ENCODE results near the gene CDK11A. TPM values are rescaled to one million over a fixed set of nuclear protein-coding genes. Genes with fewer than 3 reads are reported as not detected.
"Not testable (repeated sequence)": the region's sequence is repeated elsewhere in the genome, so short reads cannot be mapped to it uniquely, and the experiment has no call there.

The CDK11A gene
- total and polyA plus RNA-seq, 3 experiments from 2014 or later: 18.4 to 70.7 (median 68.8) TPM

GRCh38 chr1:1749941-1750340 lies 25.8 kb upstream of the CDK11A start:
- POLR2A ChIA-PET: interaction anchor here (0.6 kb wide), 1 partner anchor 34 kb away, joined by 3 read pairs; no protein-coding TSS in a partner anchor
- H3K27ac ChIP-seq (ENCODE audit: low read depth, low read length); H3K27me3 Mint-ChIP-seq; H3K27ac Mint-ChIP-seq; H3K4me3 ChIP-seq (ENCODE audit: low read length); H3K36me3 ChIP-seq (ENCODE audit: insufficient read depth, low read length); DNase-seq; H3K9me3 ChIP-seq (ENCODE audit: low read length); H3K4me1 Mint-ChIP-seq; H3K9me3 Mint-ChIP-seq; H3K4me1 ChIP-seq (ENCODE audit: insufficient read depth, low read length); CTCF ChIA-PET; H3K4me3 Mint-ChIP-seq; H3K27me3 ChIP-seq (ENCODE audit: insufficient read depth, low read length, poor library complexity, severe bottlenecking): not testable (repeated sequence)
- H3K36me3 Mint-ChIP-seq: peaks cover 0 to 22% (median 0%) of the 10 kb centered on the region in 3 donors

- H3K4me1 Mint-ChIP-seq: peaks cover 0 to 9% (median 0%) of the 10 kb centered on the region in 3 donors
- peaks cover 0 to 14% (median 0%) of the 10 kb centered on the region in 3 donors for H3K36me3 Mint-ChIP-seq
- Histone ChIP-seq H3K9me3 (ENCODE audit: low read length) (no peaks in the 10 kb centered on the region), H3K27me3 (ENCODE audit: insufficient read depth, low read length, poor library complexity, severe bottlenecking) (no peaks in the 10 kb centered on the region), H3K4me1 (ENCODE audit: insufficient read depth, low read length) (no peaks in the 10 kb centered on the region), H3K4me3 (ENCODE audit: low read length) (no peak overlapping the region), H3K27ac (ENCODE audit: low read depth, low read length) (no peak overlapping the region), H3K36me3 (ENCODE audit: insufficient read depth, low read length) (no peaks in the 10 kb centered on the region)
- peaks cover 0 to 1% of the 10 kb centered on the region in 2 donors for H3K27me3 Mint-ChIP-seq
- H3K4me3 Mint-ChIP-seq: peak overlapping the region in 3 of 7 donors; percentile 13 to 65 (median 27)
- H3K27ac Mint-ChIP-seq: peak overlapping the region in 7 of 8 donors; percentile 25 to 82 (median 73)
- H3K9me3 Mint-ChIP-seq: no peaks in the 10 kb centered on the region
- no peak for DNase-seq
- POLR2A ChIA-PET: no interaction called here
- CTCF ChIA-PET: no interaction called here
Measured at GRCh38 chr1:1748686-1749321, 24.6 kb upstream of the CDK11A start.

DNA sequence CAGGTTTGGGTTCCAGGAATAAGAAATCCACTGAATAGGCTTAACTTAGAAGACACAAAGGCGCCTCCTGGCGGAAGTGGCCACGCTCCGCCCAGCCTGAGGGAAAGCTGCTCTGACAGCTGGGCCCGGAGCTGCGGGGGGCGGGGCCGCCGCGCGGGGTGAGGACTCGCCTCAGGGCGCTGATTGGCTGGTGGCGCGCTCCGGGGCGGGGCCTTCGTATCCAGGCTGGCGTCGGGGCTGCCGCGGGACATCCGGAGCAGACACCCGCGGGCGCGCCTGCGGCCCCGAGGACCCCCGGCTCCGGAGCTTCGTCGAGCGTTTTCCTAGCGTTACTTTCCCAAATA lies 22.4 kb upstream of the CDK11A start:
- CTCF ChIA-PET; H3K9me3 Mint-ChIP-seq; H3K36me3 ChIP-seq (ENCODE audit: insufficient read depth, low read length); H3K4me1 ChIP-seq (ENCODE audit: insufficient read depth, low read length); H3K9me3 ChIP-seq (ENCODE audit: low read length); H3K27me3 ChIP-seq (ENCODE audit: insufficient read depth, low read length, poor library complexity, severe bottlenecking); H3K4me3 ChIP-seq (ENCODE audit: low read length); DNase-seq; H3K36me3 Mint-ChIP-seq; H3K27me3 Mint-ChIP-seq: not testable (repeated sequence)
- Mint-ChIP-seq H3K27ac (peak overlapping the region in 1 of 8 donors; percentile 72), H3K4me3 (peak overlapping the region in 4 of 7 donors; percentile 64 to 90 (median 77)), H3K4me1 (peaks cover 4 to 20% (median 8%) of the 10 kb centered on the region in 3 donors)
- POLR2A ChIA-PET: interaction anchor here (0.6 to 0.7 kb wide), 3 partner anchors 22 to 162 kb away, joined by 3 to 4 read pairs (median 3); partner anchors contain the start of genes CDK11A and SLC35E2B
- H3K27ac ChIP-seq (ENCODE audit: low read depth, low read length): peak overlapping the region; percentile 75

DNA sequence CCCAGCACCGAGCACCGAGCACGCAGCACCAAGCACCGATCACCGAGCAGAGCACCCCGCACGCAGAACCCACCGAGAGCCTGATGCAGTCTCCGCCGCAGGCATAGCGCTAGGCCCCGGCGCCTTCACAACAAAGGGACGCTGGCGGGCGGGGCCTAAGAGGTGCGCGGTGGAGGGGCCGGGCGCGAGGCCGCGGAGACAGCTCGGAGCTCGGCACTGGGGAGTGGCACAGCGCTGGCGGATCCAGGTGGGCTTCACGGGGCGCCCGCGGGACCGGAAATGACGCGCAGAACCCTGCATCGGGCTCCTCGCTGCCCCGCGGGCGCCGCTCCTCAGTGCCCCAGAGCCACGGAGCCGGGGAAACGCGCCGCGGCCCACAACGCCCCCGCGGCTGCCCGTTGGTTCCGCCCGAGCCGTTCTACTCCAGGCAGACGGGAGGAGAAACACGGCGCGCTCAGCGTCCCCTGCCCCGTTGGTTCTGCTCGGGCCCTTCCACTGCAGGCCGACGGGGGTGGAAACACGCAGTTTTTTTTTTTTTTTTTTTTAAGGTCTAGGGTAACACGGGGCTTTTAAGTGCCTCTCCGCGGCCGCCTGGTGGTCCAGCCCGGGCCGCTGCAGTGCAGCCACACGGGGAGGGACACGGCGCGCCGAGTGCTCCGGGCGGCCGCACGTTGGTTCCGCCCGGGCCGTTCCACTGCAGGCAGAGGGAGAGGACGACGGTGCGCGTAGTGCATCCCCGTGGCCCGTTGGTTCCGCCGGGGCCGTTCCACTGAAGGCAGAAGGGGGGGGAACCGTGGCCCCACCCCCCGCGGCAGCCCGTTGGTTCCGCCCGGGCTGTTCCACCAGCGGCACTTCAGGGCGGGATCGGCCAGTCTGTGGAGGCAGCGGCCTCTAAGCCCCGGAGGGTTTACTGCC lies 21.8 kb upstream of the CDK11A start:
- H3K4me1 ChIP-seq (ENCODE audit: insufficient read depth, low read length); H3K36me3 Mint-ChIP-seq; H3K4me3 ChIP-seq (ENCODE audit: low read length); H3K9me3 ChIP-seq (ENCODE audit: low read length); H3K9me3 Mint-ChIP-seq; H3K27me3 Mint-ChIP-seq; H3K36me3 ChIP-seq (ENCODE audit: insufficient read depth, low read length); H3K27me3 ChIP-seq (ENCODE audit: insufficient read depth, low read length, poor library complexity, severe bottlenecking); CTCF ChIA-PET: not testable (repeated sequence)
- peak overlapping the region in 7 of 8 donors; percentile 72 to 94 (median 84) for H3K27ac Mint-ChIP-seq
- peak overlapping the region; percentile 75 for H3K27ac ChIP-seq (ENCODE audit: low read depth, low read length)
- POLR2A ChIA-PET: interaction anchor here (0.6 to 0.7 kb wide), 3 partner anchors 21 to 163 kb away, joined by 3 to 4 read pairs (median 3); partner anchors contain the start of genes CDK11A and SLC35E2B
- peak overlapping the region; percentile 28 to 90 (median 72) for H3K4me3 Mint-ChIP-seq
- DNase-seq: peak; percentile 75 to 93 (median 86)
- peaks cover 4 to 20% (median 8%) of the 10 kb centered on the region in 3 donors for H3K4me1 Mint-ChIP-seq

DNA sequence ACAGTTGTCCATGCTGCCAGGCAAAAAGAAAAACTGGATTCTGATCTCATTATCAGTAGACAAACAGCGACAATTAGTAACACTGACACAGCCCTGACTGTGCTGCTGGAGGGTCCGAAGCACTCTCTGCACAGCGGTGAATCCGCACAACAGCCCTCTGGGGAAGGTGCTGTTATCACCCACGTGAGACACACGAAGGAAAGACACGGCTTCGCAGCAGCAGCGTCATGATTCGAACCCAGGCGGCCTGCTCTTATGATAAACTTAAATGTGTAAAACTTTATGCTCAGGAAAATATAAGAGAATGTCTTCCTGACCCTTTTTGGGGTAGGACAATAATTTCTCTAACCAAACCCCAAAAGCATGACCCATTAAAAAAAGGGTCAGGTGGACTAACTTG lies 18.4 kb upstream of the CDK11A start:
- H3K9me3 Mint-ChIP-seq; DNase-seq; H3K4me3 ChIP-seq (ENCODE audit: low read length); H3K27me3 ChIP-seq (ENCODE audit: insufficient read depth, low read length, poor library complexity, severe bottlenecking); H3K36me3 ChIP-seq (ENCODE audit: insufficient read depth, low read length); H3K27ac ChIP-seq (ENCODE audit: low read depth, low read length); H3K4me1 ChIP-seq (ENCODE audit: insufficient read depth, low read length); POLR2A ChIA-PET; H3K9me3 ChIP-seq (ENCODE audit: low read length); H3K27me3 Mint-ChIP-seq: not testable (repeated sequence)
- Mint-ChIP-seq H3K4me1 (peaks cover 4 to 11% (median 8%) of the 10 kb centered on the region in 3 donors), H3K27ac (peak overlapping the region in 5 of 8 donors; percentile 11 to 89 (median 81)), H3K36me3 (peaks cover 0 to 12% (median 1%) of the 10 kb centered on the region in 3 donors), H3K4me3 (peak overlapping the region in 2 of 7 donors; percentile 62 to 81)
- CTCF ChIA-PET: interaction anchor here (0.8 kb wide), 1 partner anchor 18 kb away, joined by 3 read pairs; the partner anchor contains the start of gene CDK11A

GRCh38 chr1:1741013-1741412 lies 16.9 kb upstream of the CDK11A start:
- H3K4me3 Mint-ChIP-seq; H3K27ac Mint-ChIP-seq; H3K9me3 ChIP-seq (ENCODE audit: low read length); H3K27ac ChIP-seq (ENCODE audit: low read depth, low read length); POLR2A ChIA-PET; H3K27me3 ChIP-seq (ENCODE audit: insufficient read depth, low read length, poor library complexity, severe bottlenecking); H3K4me1 ChIP-seq (ENCODE audit: insufficient read depth, low read length); DNase-seq; H3K9me3 Mint-ChIP-seq; CTCF ChIA-PET; H3K36me3 ChIP-seq (ENCODE audit: insufficient read depth, low read length); H3K4me3 ChIP-seq (ENCODE audit: low read length); H3K27me3 Mint-ChIP-seq: not testable (repeated sequence)
- peaks cover 4 to 11% (median 8%) of the 10 kb centered on the region in 3 donors for H3K4me1 Mint-ChIP-seq
- peaks cover 0 to 20% (median 1%) of the 10 kb centered on the region in 3 donors for H3K36me3 Mint-ChIP-seq

- H3K4me1 ChIP-seq (ENCODE audit: insufficient read depth, low read length): not testable (repeated sequence)
Measured at GRCh38 chr1:1738799-1739337, 14.7 kb upstream of the CDK11A start.

More at GRCh38 chr1:1738799-1739337, 14.7 kb upstream of the CDK11A start:
- H3K36me3 ChIP-seq (ENCODE audit: insufficient read depth, low read length); H3K27ac ChIP-seq (ENCODE audit: low read depth, low read length); H3K27ac Mint-ChIP-seq; H3K9me3 ChIP-seq (ENCODE audit: low read length); H3K4me3 Mint-ChIP-seq; POLR2A ChIA-PET; H3K27me3 ChIP-seq (ENCODE audit: insufficient read depth, low read length, poor library complexity, severe bottlenecking); H3K27me3 Mint-ChIP-seq; CTCF ChIA-PET; H3K9me3 Mint-ChIP-seq; H3K4me3 ChIP-seq (ENCODE audit: low read length): not testable (repeated sequence)
- Mint-ChIP-seq H3K4me1 (peaks cover 4 to 12% (median 9%) of the 10 kb centered on the region in 3 donors), H3K36me3 (peaks cover under 1 to 29% (median 5%) of the 10 kb centered on the region in 3 donors)
- DNase-seq: peak in 2 of 5 donors; percentile 14 to 15
